SK-N-SH (cell line): ENCODE data around the gene LPAR1. TPM values are rescaled to one million over a fixed set of nuclear protein-coding genes. Genes with fewer than 3 reads are reported as not detected.
A peak's percentile ranks its signal among the peaks of the same experiment; 100 is the strongest.

Experiments used
- CTCF ChIA-PET: fragments of 300-600, 350-600 bp; formaldehyde crosslinking; extraction: SDS; loops from one replicate; lab custom pipeline; 2021; lab: Yijun Ruan, JAX
- POLR2A ChIA-PET: fragments of 350-600 bp; sonication (Branson Sonifier 250); formaldehyde crosslinking; extraction: SDS; loops from one replicate; lab custom pipeline; 2020; ENCODE audit warnings: antibody characterized with exemption, inconsistent platforms; lab: Yijun Ruan, JAX
- DNase-seq: peaks from one replicate; pipeline ENCODE4 v3.0.0; 2012
- H2AFZ ChIP-seq: fragments of 200-600 bp; sonication (generic); 2 replicates; pipeline ENCODE4 v1.8.1; 2016; ENCODE audit warnings: antibody characterized with exemption, mild to moderate bottlenecking, low read depth
- H3F3A ChIP-seq: fragments of 200-600 bp; sonication (generic); replicated peaks from 2 replicates; pipeline ENCODE3; 2016; ENCODE audit warnings: antibody characterized with exemption, mild to moderate bottlenecking; ENCODE audit not compliant: insufficient read depth
- H3K27ac ChIP-seq, 2 experiments: fragments of 200-500 bp in 1 of 2; fragments of 200-600 bp in 1 of 2; sonication (Bioruptor generic) in 1 of 2; sonication (generic), shearing (Covaris generic) in 1 of 2; 2 replicates each; pipeline versions ENCODE4 v1.5.1 to v1.6.1; 2014 to 2016; ENCODE audit warnings: low read depth in 2 of 2, inconsistent platforms in 1 of 2, low read length in 1 of 2, mild to moderate bottlenecking in 1 of 2, mixed read lengths in 1 of 2
- H3K27me3 ChIP-seq: fragments of 200-600 bp; sonication (generic), shearing (Covaris generic); 2 replicates; pipeline ENCODE4 v1.6.1; 2016; ENCODE audit warnings: mixed run types; ENCODE audit not compliant: insufficient read depth
- H3K36me3 ChIP-seq, 2 experiments: fragments of 200-500 bp in 1 of 2; fragments of 200-600 bp in 1 of 2; sonication (Bioruptor generic) in 1 of 2; sonication (generic) in 1 of 2; replicated peaks in 1 of 2; 2 replicates each; pipeline versions ENCODE3 to v1.5.1; 2014 to 2016; ENCODE audit warnings: low read length in 1 of 2, mild to moderate bottlenecking in 1 of 2; ENCODE audit not compliant: insufficient read depth in 2 of 2, control insufficient read depth in 1 of 2
- H3K4me1 ChIP-seq, 2 experiments: fragments of 200-500 bp in 1 of 2; fragments of 200-600 bp in 1 of 2; sonication (Bioruptor generic) in 1 of 2; sonication (generic), shearing (Covaris generic) in 1 of 2; 2 replicates each; pipeline versions ENCODE4 v1.5.1 to v1.6.1; 2014 to 2016; ENCODE audit warnings: low read depth in 1 of 2, low read length in 1 of 2, mixed run types in 1 of 2; ENCODE audit not compliant: insufficient read depth in 2 of 2, control insufficient read depth in 1 of 2
- H3K4me2 ChIP-seq: fragments of 200-600 bp; sonication (generic), shearing (Covaris generic); 2 replicates; pipeline ENCODE4 v1.6.1; 2017; ENCODE audit warnings: mixed run types
- H3K4me3 ChIP-seq, 2 experiments: fragments of 200-500 bp in 1 of 2; fragments of 200-600 bp in 1 of 2; sonication (Bioruptor generic) in 1 of 2; sonication (generic), shearing (Covaris generic) in 1 of 2; 2 replicates each; pipeline versions ENCODE4 v1.5.1 to v1.8.1; 2014 to 2016; ENCODE audit warnings: low read depth in 2 of 2, inconsistent platforms in 1 of 2, low read length in 1 of 2, mild to moderate bottlenecking in 1 of 2, mixed read lengths in 1 of 2, moderate library complexity in 1 of 2
- H3K79me2 ChIP-seq: fragments of 200-600 bp; sonication (generic); 2 replicates; pipeline ENCODE4 v1.8.1; 2017; ENCODE audit warnings: mild to moderate bottlenecking; ENCODE audit not compliant: insufficient read depth
- H3K9ac ChIP-seq: fragments of 200-600 bp; sonication (generic); 2 replicates; pipeline ENCODE4 v1.6.1; 2017; ENCODE audit warnings: mixed run types
- H3K9me2 ChIP-seq: fragments of 200-600 bp; sonication (generic); 2 replicates; pipeline ENCODE4 v1.6.1; 2017; ENCODE audit warnings: mixed run types
- H3K9me3 ChIP-seq: fragments of 200-600 bp; sonication (generic); 2 replicates; pipeline ENCODE4 v1.6.1; 2017; ENCODE audit warnings: mixed run types, mild to moderate bottlenecking, moderate library complexity
- H4K20me1 ChIP-seq: fragments of 200-600 bp; sonication (generic); 2 replicates; pipeline ENCODE4 v1.6.1; 2017; ENCODE audit warnings: mild to moderate bottlenecking, mixed run types; ENCODE audit not compliant: insufficient read depth
- CHD2 ChIP-seq: fragments of 150-350 bp; IDR thresholded peaks from 2 replicates; pipeline ENCODE4 v1.6.1; 2018; ENCODE audit warnings: low read length; ENCODE audit not compliant: partially characterized antibody
- ELF1 ChIP-seq: IDR thresholded peaks from 2 replicates; pipeline ENCODE4 v1.4.0; 2012
- EP300 ChIP-seq, 2 experiments: IDR thresholded peaks; 2 replicates each; pipeline versions ENCODE4 v1.4.0 to v1.6.1; 2012; ENCODE audit warnings: borderline replicate concordance in 1 of 2, low read depth in 1 of 2, low read length in 1 of 2
- EZH2phosphoT487 ChIP-seq: fragments of 200-600 bp; sonication (generic); IDR thresholded peaks from 2 replicates; pipeline ENCODE4 v1.6.1; 2017; ENCODE audit warnings: low read depth, mixed run types, mild to moderate bottlenecking, antibody characterized with exemption, moderate library complexity, borderline replicate concordance
- FOXJ3 ChIP-seq: sonication (generic); formaldehyde crosslinking; IDR thresholded peaks from 2 replicates; pipeline ENCODE4 v1.5.1; 2020; ENCODE audit warnings: mild to moderate bottlenecking, missing genetic modification reagents
- FOXM1 ChIP-seq: IDR thresholded peaks from 2 replicates; pipeline ENCODE4 v1.4.0; 2012; ENCODE audit warnings: low read depth, mild to moderate bottlenecking
- GABPA ChIP-seq: IDR thresholded peaks from 2 replicates; pipeline ENCODE4 v1.4.0; 2012; ENCODE audit warnings: low read depth, mild to moderate bottlenecking
- JUND ChIP-seq: IDR thresholded peaks from 2 replicates; pipeline ENCODE4 v1.4.0; 2012
- MEF2A ChIP-seq: IDR thresholded peaks from 2 replicates; pipeline ENCODE4 v1.4.0; 2012; ENCODE audit warnings: low read depth, borderline replicate concordance
- MXI1 ChIP-seq: IDR thresholded peaks from 2 replicates; pipeline ENCODE4 v1.6.1; 2012; ENCODE audit warnings: mild to moderate bottlenecking, low read depth, low read length, improper control_type of control experiment
- NFIC ChIP-seq: IDR thresholded peaks from 2 replicates; pipeline ENCODE4 v1.4.0; 2012; ENCODE audit warnings: borderline replicate concordance
- NRF1 ChIP-seq: IDR thresholded peaks from 2 replicates; pipeline ENCODE4 v1.6.1; 2012; ENCODE audit warnings: low read depth, mild to moderate bottlenecking, low read length
- POLR2AphosphoS5 ChIP-seq: IDR thresholded peaks from 2 replicates; pipeline ENCODE4 v1.6.1; 2012; ENCODE audit warnings: low read depth, low read length
- RAD21 ChIP-seq: IDR thresholded peaks from 2 replicates; pipeline ENCODE4 v1.6.1; 2012; ENCODE audit warnings: mild to moderate bottlenecking, low read length
- RCOR1 ChIP-seq: fragments of 150-350 bp; IDR thresholded peaks from 2 replicates; pipeline ENCODE4 v1.6.1; 2017; ENCODE audit warnings: antibody characterized with exemption, low read length
- RXRA ChIP-seq: IDR thresholded peaks from 2 replicates; pipeline ENCODE4 v1.4.0; 2012; ENCODE audit warnings: low read depth, mild to moderate bottlenecking, borderline replicate concordance
- SIN3A ChIP-seq: IDR thresholded peaks from 2 replicates; pipeline ENCODE4 v1.6.1; 2012; ENCODE audit warnings: low read depth, mild to moderate bottlenecking, low read length, moderate library complexity, borderline replicate concordance
- SMC3 ChIP-seq: IDR thresholded peaks from 2 replicates; pipeline ENCODE4 v1.6.1; 2012; ENCODE audit warnings: low read depth, low read length, improper control_type of control experiment
- TAF1 ChIP-seq: IDR thresholded peaks from 2 replicates; pipeline ENCODE4 v1.6.1; 2012; ENCODE audit warnings: low read depth, mild to moderate bottlenecking, low read length, moderate library complexity, borderline replicate concordance
- TCF12 ChIP-seq: IDR thresholded peaks from 2 replicates; pipeline ENCODE4 v1.4.0; 2012
- TEAD4 ChIP-seq: IDR thresholded peaks from 2 replicates; pipeline ENCODE4 v1.4.0; 2012; ENCODE audit warnings: mild to moderate bottlenecking, borderline replicate concordance; ENCODE audit not compliant: insufficient read depth
- YY1 ChIP-seq: IDR thresholded peaks from 2 replicates; pipeline ENCODE4 v1.4.0; 2012; ENCODE audit warnings: low read depth, mild to moderate bottlenecking
- WGBS: methylation state at CpG from one replicate; pipeline ENCODE4 v1.1.6; 2017; ENCODE audit warnings: low lambda C conversion rate; 5-methylcytosine and 5-hydroxymethylcytosine counted together
- polyA plus RNA-seq, 3 experiments: library from polyadenylated mRNA; depleted of rRNA; stranded (reverse); fragments of >200 nt; gene quantifications; 2 replicates each; pipeline ENCODE4 v1.2.3, GENCODE V29; 2012
- TF ChIP-seq, protein P1 (sequence below): fragments of 150-350 bp; IDR thresholded peaks from 2 replicates; pipeline ENCODE4 v1.6.1; 2017; ENCODE audit warnings: antibody characterized with exemption, low read length, low read depth, borderline replicate concordance
- TF ChIP-seq, protein P2 (sequence below): IDR thresholded peaks from 2 replicates; pipeline ENCODE4; 2012
- TF ChIP-seq, protein P3 (sequence below): IDR thresholded peaks from 2 replicates; pipeline ENCODE4 v1.4.0; 2012; ENCODE audit warnings: low read depth, borderline replicate concordance
- TF ChIP-seq, protein P4 (sequence below): IDR thresholded peaks from 2 replicates; pipeline ENCODE4 v1.6.1; 2012; ENCODE audit warnings: mild to moderate bottlenecking, low read depth, low read length, moderate library complexity
- TF ChIP-seq, protein P5 (sequence below): IDR thresholded peaks from 2 replicates; pipeline ENCODE4 v1.4.0; 2012; ENCODE audit warnings: low read depth, borderline replicate concordance

Gene LPAR1
- polyA plus RNA-seq, 1 of the 3 experiments (the other 2 are of a cell fraction): 9.4 TPM

DNA sequence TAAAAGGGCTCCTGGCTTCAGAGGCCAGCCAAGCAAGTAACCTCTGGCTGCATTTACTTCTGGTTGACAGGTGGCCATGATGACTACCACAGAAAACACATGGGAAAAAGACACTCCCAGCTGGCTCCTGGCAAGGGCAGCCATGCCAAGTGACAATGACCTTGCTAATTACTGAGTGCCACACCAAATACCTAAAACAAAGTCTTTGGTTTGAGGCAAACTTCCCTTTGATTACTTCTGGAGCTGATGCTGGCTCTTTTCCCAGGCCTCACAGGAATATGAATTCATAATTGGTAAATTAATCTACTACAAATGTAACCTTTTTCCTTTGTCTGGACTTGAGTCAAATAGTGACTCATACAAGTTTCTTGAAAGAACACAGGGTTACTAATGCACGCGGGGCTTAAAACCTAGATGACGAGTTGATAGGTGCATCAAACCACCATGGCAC, 61.0 kb downstream of the LPAR1 start:
- no peak overlapping the region for H2AFZ ChIP-seq
- 6% methylated on average over 3 of the region's 3 CpGs for WGBS
- no peaks in the 10 kb centered on the region for H3K36me3 ChIP-seq
- CTCF ChIA-PET: no interaction called here
- H3K4me1 ChIP-seq: peaks cover 5 to 23% of the 10 kb centered on the region in 2 experiments; a peak in 2 of 4 replicates
- POLR2A ChIA-PET: no interaction called here
- no peaks in the 10 kb centered on the region for H3K9me3 ChIP-seq
- peak overlapping the region in 1 of 2 experiments; percentile 31; a peak in 3 of 4 replicates for H3K27ac ChIP-seq
- peak overlapping the region; percentile 6; the same call in 1 of the 2 replicates for H3K4me2 ChIP-seq
- no peak for DNase-seq
- no peaks in the 10 kb centered on the region for H3K79me2 ChIP-seq
- H3K27me3 ChIP-seq: no peaks in the 10 kb centered on the region
- H3K9ac ChIP-seq: no peak overlapping the region
- no peaks in the 10 kb centered on the region for H3F3A ChIP-seq
- no peak overlapping the region for H3K4me3 ChIP-seq
- H4K20me1 ChIP-seq: no peaks in the 10 kb centered on the region
- no peaks in the 10 kb centered on the region for H3K9me2 ChIP-seq
- TF ChIP-seq FOXM1: no peak
- TF ChIP-seq RAD21: no peak
- TF ChIP-seq CHD2: no peak
- no peak for TF ChIP-seq TAF1
- TF ChIP-seq NFIC: peak; percentile 90
- TF ChIP-seq RXRA: peak; percentile 48; the same call in 1 of the 2 replicates
- TF ChIP-seq, protein P1, sequence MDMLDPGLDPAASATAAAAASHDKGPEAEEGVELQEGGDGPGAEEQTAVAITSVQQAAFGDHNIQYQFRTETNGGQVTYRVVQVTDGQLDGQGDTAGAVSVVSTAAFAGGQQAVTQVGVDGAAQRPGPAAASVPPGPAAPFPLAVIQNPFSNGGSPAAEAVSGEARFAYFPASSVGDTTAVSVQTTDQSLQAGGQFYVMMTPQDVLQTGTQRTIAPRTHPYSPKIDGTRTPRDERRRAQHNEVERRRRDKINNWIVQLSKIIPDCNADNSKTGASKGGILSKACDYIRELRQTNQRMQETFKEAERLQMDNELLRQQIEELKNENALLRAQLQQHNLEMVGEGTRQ: no peak
- no peak for TF ChIP-seq MEF2A
- TF ChIP-seq, protein P2, sequence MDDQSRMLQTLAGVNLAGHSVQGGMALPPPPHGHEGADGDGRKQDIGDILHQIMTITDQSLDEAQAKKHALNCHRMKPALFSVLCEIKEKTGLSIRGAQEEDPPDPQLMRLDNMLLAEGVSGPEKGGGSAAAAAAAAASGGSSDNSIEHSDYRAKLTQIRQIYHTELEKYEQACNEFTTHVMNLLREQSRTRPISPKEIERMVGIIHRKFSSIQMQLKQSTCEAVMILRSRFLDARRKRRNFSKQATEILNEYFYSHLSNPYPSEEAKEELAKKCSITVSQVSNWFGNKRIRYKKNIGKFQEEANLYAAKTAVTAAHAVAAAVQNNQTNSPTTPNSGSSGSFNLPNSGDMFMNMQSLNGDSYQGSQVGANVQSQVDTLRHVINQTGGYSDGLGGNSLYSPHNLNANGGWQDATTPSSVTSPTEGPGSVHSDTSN: 0 out of 2 replicates have a peak, but pooled peaks have one; percentile 28
- no peak for TF ChIP-seq GABPA
- TF ChIP-seq ELF1: no peak
- TF ChIP-seq, protein P3, sequence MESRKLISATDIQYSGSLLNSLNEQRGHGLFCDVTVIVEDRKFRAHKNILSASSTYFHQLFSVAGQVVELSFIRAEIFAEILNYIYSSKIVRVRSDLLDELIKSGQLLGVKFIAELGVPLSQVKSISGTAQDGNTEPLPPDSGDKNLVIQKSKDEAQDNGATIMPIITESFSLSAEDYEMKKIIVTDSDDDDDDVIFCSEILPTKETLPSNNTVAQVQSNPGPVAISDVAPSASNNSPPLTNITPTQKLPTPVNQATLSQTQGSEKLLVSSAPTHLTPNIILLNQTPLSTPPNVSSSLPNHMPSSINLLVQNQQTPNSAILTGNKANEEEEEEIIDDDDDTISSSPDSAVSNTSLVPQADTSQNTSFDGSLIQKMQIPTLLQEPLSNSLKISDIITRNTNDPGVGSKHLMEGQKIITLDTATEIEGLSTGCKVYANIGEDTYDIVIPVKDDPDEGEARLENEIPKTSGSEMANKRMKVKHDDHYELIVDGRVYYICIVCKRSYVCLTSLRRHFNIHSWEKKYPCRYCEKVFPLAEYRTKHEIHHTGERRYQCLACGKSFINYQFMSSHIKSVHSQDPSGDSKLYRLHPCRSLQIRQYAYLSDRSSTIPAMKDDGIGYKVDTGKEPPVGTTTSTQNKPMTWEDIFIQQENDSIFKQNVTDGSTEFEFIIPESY: no peak
- no peak for TF ChIP-seq SMC3
- no peak for TF ChIP-seq FOXJ3 (CRISPR knock-in tag)
- TF ChIP-seq NRF1: no peak
- TF ChIP-seq TEAD4: peak; percentile 43; the same call in 1 of the 2 replicates
- peak in 1 of 2 experiments; percentile 68; a peak in 2 of 4 replicates for TF ChIP-seq EP300 (IDR thresholded peaks at IDR 0.05; ENCODE audit: borderline replicate concordance in 1 of 2, low read depth in 1 of 2, low read length in 1 of 2)
- TF ChIP-seq POLR2AphosphoS5: no peak
- no peak for TF ChIP-seq SIN3A
- peak; percentile 72 for TF ChIP-seq JUND
- TF ChIP-seq YY1: peak; percentile 17; the same call in 1 of the 2 replicates
- no peak for TF ChIP-seq EZH2phosphoT487
- TF ChIP-seq TCF12: peak; percentile 80
- TF ChIP-seq RCOR1: no peak
- TF ChIP-seq, protein P4, sequence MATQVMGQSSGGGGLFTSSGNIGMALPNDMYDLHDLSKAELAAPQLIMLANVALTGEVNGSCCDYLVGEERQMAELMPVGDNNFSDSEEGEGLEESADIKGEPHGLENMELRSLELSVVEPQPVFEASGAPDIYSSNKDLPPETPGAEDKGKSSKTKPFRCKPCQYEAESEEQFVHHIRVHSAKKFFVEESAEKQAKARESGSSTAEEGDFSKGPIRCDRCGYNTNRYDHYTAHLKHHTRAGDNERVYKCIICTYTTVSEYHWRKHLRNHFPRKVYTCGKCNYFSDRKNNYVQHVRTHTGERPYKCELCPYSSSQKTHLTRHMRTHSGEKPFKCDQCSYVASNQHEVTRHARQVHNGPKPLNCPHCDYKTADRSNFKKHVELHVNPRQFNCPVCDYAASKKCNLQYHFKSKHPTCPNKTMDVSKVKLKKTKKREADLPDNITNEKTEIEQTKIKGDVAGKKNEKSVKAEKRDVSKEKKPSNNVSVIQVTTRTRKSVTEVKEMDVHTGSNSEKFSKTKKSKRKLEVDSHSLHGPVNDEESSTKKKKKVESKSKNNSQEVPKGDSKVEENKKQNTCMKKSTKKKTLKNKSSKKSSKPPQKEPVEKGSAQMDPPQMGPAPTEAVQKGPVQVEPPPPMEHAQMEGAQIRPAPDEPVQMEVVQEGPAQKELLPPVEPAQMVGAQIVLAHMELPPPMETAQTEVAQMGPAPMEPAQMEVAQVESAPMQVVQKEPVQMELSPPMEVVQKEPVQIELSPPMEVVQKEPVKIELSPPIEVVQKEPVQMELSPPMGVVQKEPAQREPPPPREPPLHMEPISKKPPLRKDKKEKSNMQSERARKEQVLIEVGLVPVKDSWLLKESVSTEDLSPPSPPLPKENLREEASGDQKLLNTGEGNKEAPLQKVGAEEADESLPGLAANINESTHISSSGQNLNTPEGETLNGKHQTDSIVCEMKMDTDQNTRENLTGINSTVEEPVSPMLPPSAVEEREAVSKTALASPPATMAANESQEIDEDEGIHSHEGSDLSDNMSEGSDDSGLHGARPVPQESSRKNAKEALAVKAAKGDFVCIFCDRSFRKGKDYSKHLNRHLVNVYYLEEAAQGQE: no peak
- TF ChIP-seq MXI1: 0 out of 2 replicates have a peak, but pooled peaks have one; percentile 39
- TF ChIP-seq, protein P5, sequence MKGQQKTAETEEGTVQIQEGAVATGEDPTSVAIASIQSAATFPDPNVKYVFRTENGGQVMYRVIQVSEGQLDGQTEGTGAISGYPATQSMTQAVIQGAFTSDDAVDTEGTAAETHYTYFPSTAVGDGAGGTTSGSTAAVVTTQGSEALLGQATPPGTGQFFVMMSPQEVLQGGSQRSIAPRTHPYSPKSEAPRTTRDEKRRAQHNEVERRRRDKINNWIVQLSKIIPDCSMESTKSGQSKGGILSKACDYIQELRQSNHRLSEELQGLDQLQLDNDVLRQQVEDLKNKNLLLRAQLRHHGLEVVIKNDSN: no peak
